Bronchial epithelial cell (primary cell): ENCODE measurements around the gene RBFOX2. TPM values are rescaled to one million over a fixed set of nuclear protein-coding genes. Genes with fewer than 3 reads are reported as not detected.

Experiments
- DNase-seq: peaks from one replicate; pipeline ENCODE4 v3.0.0-alpha.2; 2010; ENCODE audit warnings: low read depth
- FAIRE-seq: peaks from 2 replicates; lab custom pipeline; 2011; peaks lifted over from hg19 to GRCh38; lab: Jason Lieb, UNC
- H3K27me3 ChIP-seq: 2 replicates; pipeline ENCODE4 v1.5.1; 2011; ENCODE audit warnings: low read length; ENCODE audit not compliant: control insufficient read depth, insufficient read depth
- H3K36me3 ChIP-seq: 2 replicates; pipeline ENCODE4 v1.5.1; 2011; ENCODE audit warnings: low read length; ENCODE audit not compliant: control insufficient read depth, insufficient read depth
- H3K4me3 ChIP-seq: 2 replicates; pipeline ENCODE4 v1.5.1; 2011; ENCODE audit warnings: mild to moderate bottlenecking, low read depth, low read length, control low read depth
- total RNA-seq: library from RNA; depleted of rRNA; stranded (reverse); fragments of >200 nt; gene quantifications from 2 replicates; pipeline ENCODE4 v1.2.1, GENCODE V29; 2014
- TF ChIP-seq, protein P1 (sequence below): IDR thresholded peaks from 2 replicates; pipeline ENCODE4 v1.5.1; 2011; ENCODE audit warnings: mild to moderate bottlenecking, moderate library complexity, low read length, control low read depth, inconsistent platforms; ENCODE audit not compliant: insufficient read depth, severe bottlenecking

Gene RBFOX2
- total RNA-seq, 1 donor from 2014 or later = 69.5 TPM

- Histone ChIP-seq H3K36me3 (peaks cover 3% of the 10 kb centered on the region), H3K4me3 (no peak overlapping the region)
- no peak for FAIRE-seq
Observed at GRCh38 chr22:35993048-35993714, 35.4 kb downstream of the RBFOX2 start.

GRCh38 chr22:35991168-35991567, 37.5 kb downstream of the RBFOX2 start:
- no peaks in the 10 kb centered on the region for H3K27me3 ChIP-seq
- TF ChIP-seq, protein P1, sequence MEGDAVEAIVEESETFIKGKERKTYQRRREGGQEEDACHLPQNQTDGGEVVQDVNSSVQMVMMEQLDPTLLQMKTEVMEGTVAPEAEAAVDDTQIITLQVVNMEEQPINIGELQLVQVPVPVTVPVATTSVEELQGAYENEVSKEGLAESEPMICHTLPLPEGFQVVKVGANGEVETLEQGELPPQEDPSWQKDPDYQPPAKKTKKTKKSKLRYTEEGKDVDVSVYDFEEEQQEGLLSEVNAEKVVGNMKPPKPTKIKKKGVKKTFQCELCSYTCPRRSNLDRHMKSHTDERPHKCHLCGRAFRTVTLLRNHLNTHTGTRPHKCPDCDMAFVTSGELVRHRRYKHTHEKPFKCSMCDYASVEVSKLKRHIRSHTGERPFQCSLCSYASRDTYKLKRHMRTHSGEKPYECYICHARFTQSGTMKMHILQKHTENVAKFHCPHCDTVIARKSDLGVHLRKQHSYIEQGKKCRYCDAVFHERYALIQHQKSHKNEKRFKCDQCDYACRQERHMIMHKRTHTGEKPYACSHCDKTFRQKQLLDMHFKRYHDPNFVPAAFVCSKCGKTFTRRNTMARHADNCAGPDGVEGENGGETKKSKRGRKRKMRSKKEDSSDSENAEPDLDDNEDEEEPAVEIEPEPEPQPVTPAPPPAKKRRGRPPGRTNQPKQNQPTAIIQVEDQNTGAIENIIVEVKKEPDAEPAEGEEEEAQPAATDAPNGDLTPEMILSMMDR = no peak
- no peak overlapping the region for H3K4me3 ChIP-seq
- DNase-seq (no peak), FAIRE-seq (no peak)
- peaks cover 3% of the 10 kb centered on the region for H3K36me3 ChIP-seq

More at GRCh38 chr22:35993048-35993714, 35.4 kb downstream of the RBFOX2 start:
- TF ChIP-seq, protein P1 = no peak
- no peak for DNase-seq
- H3K27me3 ChIP-seq = no peaks in the 10 kb centered on the region

DNA sequence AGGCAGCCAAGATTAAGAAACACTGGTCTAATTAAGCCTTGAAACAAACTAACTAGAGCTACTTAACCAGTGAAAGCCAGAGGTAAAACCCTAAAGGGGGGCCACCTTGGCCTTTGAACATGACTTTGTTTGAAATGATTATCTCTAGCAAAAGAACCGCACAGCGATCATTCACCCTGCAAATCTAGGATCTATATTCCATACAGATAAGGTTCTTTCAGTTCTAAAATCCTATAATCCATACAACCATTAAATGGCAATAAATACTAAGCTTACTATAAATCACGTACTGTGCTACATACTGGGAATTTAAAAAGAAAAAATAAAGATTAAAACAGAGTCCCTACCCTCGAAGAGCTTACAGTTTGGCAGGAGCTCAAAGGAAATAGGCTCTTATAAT, 40.6 kb downstream of the RBFOX2 start:
- DNase-seq (no peak), FAIRE-seq (no peak)
- H3K27me3 ChIP-seq = no peaks in the 10 kb centered on the region
- H3K4me3 ChIP-seq = no peak overlapping the region
- H3K36me3 ChIP-seq = peaks cover 3% of the 10 kb centered on the region
- TF ChIP-seq, protein P1 = no peak

DNA sequence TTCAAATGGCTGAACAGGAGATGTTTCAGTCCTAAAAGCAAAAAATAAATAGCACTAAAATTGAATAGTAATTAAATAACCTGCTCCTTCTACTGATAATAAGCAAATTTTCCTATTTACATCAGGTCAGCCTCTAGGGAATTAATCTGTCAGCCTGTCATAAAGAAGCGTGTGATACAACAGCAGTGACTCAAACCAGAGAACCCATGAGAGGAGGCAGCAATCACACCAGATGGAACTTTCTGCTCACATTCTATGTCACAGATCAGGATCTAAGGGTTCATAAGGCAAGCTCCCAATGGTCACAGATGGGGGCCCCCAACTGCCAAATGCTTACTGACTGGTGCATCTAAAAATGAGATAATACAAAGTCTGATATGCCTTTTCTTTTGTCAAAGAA, 41.1 kb downstream of the RBFOX2 start:
- H3K27me3 ChIP-seq = no peaks in the 10 kb centered on the region
- H3K4me3 ChIP-seq = no peak overlapping the region
- no peak for FAIRE-seq
- H3K36me3 ChIP-seq = peaks cover 1% of the 10 kb centered on the region
- TF ChIP-seq, protein P1 = no peak
- DNase-seq = no peak

- peaks cover 1% of the 10 kb centered on the region for H3K36me3 ChIP-seq
- FAIRE-seq = no peak
- DNase-seq = no peak
- no peaks in the 10 kb centered on the region for H3K27me3 ChIP-seq
- H3K4me3 ChIP-seq = no peak overlapping the region
- TF ChIP-seq, protein P1 = no peak
Observed at GRCh38 chr22:35986088-35986487, 42.5 kb downstream of the RBFOX2 start.

DNA sequence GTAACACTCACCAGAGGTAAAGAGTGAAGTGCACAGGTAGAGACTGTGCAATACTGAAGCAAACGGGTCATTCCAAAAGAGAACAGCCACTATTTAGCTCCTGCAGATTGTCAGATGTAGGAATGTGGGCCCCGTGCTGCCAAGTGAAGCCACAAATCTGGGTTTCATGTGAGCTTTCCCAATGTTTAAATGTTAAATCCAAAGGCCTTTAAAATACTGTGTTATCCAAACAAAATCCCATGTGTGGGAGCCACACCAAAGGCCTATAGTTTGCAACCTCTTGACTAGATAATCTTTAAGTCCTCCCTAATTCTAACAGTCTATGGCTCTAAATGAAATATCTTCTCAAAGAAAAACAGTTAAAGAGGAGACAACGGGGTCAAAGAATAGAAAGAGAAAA, 43.3 kb downstream of the RBFOX2 start:
- DNase-seq = no peak
- H3K4me3 ChIP-seq = no peak overlapping the region
- TF ChIP-seq, protein P1 = no peak
- no peak for FAIRE-seq
- H3K36me3 ChIP-seq = peaks cover 1% of the 10 kb centered on the region
- H3K27me3 ChIP-seq = no peaks in the 10 kb centered on the region
